GM12878 (cell line): ENCODE measurements around the gene ZDHHC9. TPM values are rescaled to one million over a fixed set of nuclear protein-coding genes. Genes with fewer than 3 reads are reported as not detected.

Source experiments
- ATAC-seq: fragments of 200-7000 bp; cut with Tn5 transposase; 3 replicates; pipeline ENCODE4 v1.9.1; 2020; ENCODE audit warnings: mild to moderate bottlenecking, moderate library complexity
- Bru-seq: library from RNA; stranded (reverse); fragments of 400-500 nt; gene quantifications from one replicate; lab custom pipeline; 2021; lab: Mats Ljungman, UMichigan
- BruChase-seq, 2 experiments: library from RNA; stranded (reverse); fragments of 400-500 nt; gene quantifications; one replicate each; lab custom pipeline; 2021; lab: Mats Ljungman, UMichigan
- BruUV-seq: library from RNA; stranded (reverse); fragments of 400-500 nt; replicated peaks from 2 replicates; lab custom pipeline; 2021; lab: Mats Ljungman, UMichigan
- CTCF ChIA-PET: fragments of 300-600 bp; sonication (Branson Sonifier 250); formaldehyde crosslinking; extraction: SDS; loops from one replicate; lab custom pipeline; 2021; ENCODE audit warnings: inconsistent platforms; lab: Yijun Ruan, JAX
- POLR2A ChIA-PET: fragments of 350-600 bp; formaldehyde crosslinking; extraction: SDS; loops from one replicate; lab custom pipeline; 2021; ENCODE audit warnings: inconsistent platforms; lab: Charles Lee
- RAD21 ChIA-PET: fragments of 300-600 bp; sonication (Branson Sonifier 250); formaldehyde crosslinking; loops from one replicate; lab custom pipeline; 2023; ENCODE audit warnings: antibody characterized with exemption; ENCODE audit not compliant: unreplicated experiment; lab: Charles Lee
- SMC1A ChIA-PET: fragments of 300-600 bp; sonication (Branson Sonifier 250); formaldehyde crosslinking; loops from one replicate; lab custom pipeline; 2023; ENCODE audit not compliant: unreplicated experiment, uncharacterized antibody; lab: Charles Lee
- DNase-seq: peaks from one replicate; pipeline ENCODE4 v3.0.0-alpha.2; 2011; ENCODE audit warnings: low read depth, low spot score
- FAIRE-seq: peaks from 3 replicates; lab custom pipeline; 2011; peaks lifted over from hg19 to GRCh38; lab: Jason Lieb, UNC
- H2AFZ ChIP-seq: 2 replicates; pipeline ENCODE4 v1.6.0; 2011; ENCODE audit warnings: low read depth, low read length, control low read depth; ENCODE audit not compliant: control insufficient read depth
- H3K27ac ChIP-seq: 2 replicates; pipeline ENCODE4 v1.5.1; 2011; ENCODE audit warnings: control low read depth; ENCODE audit not compliant: control insufficient read depth, insufficient read depth
- H3K27me3 ChIP-seq, 2 experiments: replicated peaks in 1 of 2; 2 replicates each; pipeline versions ENCODE4 v1.6.0 to v1.6.1; 2011; ENCODE audit warnings: low read length in 1 of 2; ENCODE audit not compliant: control insufficient read depth in 2 of 2, insufficient read depth in 2 of 2
- H3K36me3 ChIP-seq, 2 experiments: 2 replicates each; pipeline ENCODE4 v1.5.1; 2011; ENCODE audit warnings: low read length in 1 of 2; ENCODE audit not compliant: control insufficient read depth in 2 of 2, insufficient read depth in 2 of 2
- H3K4me1 ChIP-seq: 2 replicates; pipeline ENCODE4 v1.6.1; 2011; ENCODE audit warnings: mild to moderate bottlenecking, low read length, moderate library complexity, mixed read lengths; ENCODE audit not compliant: control insufficient read depth, insufficient read depth
- H3K4me2 ChIP-seq: 2 replicates; pipeline ENCODE4 v1.6.0; 2011; ENCODE audit warnings: control low read depth; ENCODE audit not compliant: control insufficient read depth, insufficient read depth
- H3K4me3 ChIP-seq: fragments of 200-600 bp; sonication (generic); 2 replicates; pipeline ENCODE4 v1.5.1; 2016
- H3K79me2 ChIP-seq: 2 replicates; pipeline ENCODE4 v1.6.0; 2011; ENCODE audit warnings: low read length; ENCODE audit not compliant: control insufficient read depth, insufficient read depth
- H3K9ac ChIP-seq: 2 replicates; pipeline ENCODE4 v1.8.0; 2011; ENCODE audit warnings: low read length, control low read depth, mixed read lengths; ENCODE audit not compliant: control insufficient read depth, insufficient read depth
- H3K9me3 ChIP-seq: replicated peaks from 3 replicates; pipeline ENCODE4 v1.5.1; 2011; ENCODE audit warnings: mild to moderate bottlenecking, low read length; ENCODE audit not compliant: control insufficient read depth, insufficient read depth
- H4K20me1 ChIP-seq: 2 replicates; pipeline ENCODE4 v1.6.0; 2011; ENCODE audit not compliant: control insufficient read depth, insufficient read depth
- BCLAF1 ChIP-seq: fragments of 450-650 bp; IDR thresholded peaks from 2 replicates; pipeline ENCODE4 v1.6.1; 2017; ENCODE audit warnings: antibody characterized with exemption, mild to moderate bottlenecking, moderate library complexity
- CHD2 ChIP-seq: IDR thresholded peaks from 2 replicates; pipeline ENCODE4 v1.6.1; 2011; ENCODE audit warnings: low read depth, low read length, improper control_type of control experiment, borderline replicate concordance
- DPF2 ChIP-seq: fragments of 450-650 bp; IDR thresholded peaks from 2 replicates; pipeline ENCODE4 v1.6.1; 2017; ENCODE audit warnings: mild to moderate bottlenecking
- EGR1 ChIP-seq, 2 experiments: IDR thresholded peaks; 1 replicate in 1 of 2; 2 replicates in 1 of 2; pipeline ENCODE4 v1.6.1; 2011 to 2012; ENCODE audit warnings: low read depth in 2 of 2, low read length in 2 of 2, borderline replicate concordance in 1 of 2, mild to moderate bottlenecking in 1 of 2, moderate library complexity in 1 of 2
- FOS ChIP-seq: IDR thresholded peaks from 3 replicates; pipeline ENCODE4 v1.6.1; 2011; ENCODE audit warnings: borderline replicate concordance; ENCODE audit not compliant: insufficient read length; ENCODE audit errors: extremely low read depth
- IRF3 ChIP-seq: fragments of 450-650 bp; IDR thresholded peaks from 2 replicates; pipeline ENCODE4 v1.6.1; 2014; ENCODE audit warnings: mild to moderate bottlenecking
- NBN ChIP-seq: fragments of 450-650 bp; IDR thresholded peaks from 2 replicates; pipeline ENCODE4 v1.6.1; 2016
- PBX3 ChIP-seq: IDR thresholded peaks from 2 replicates; pipeline ENCODE4 v1.6.1; 2011; ENCODE audit warnings: mild to moderate bottlenecking, low read depth, low read length, moderate library complexity; ENCODE audit not compliant: insufficient replicate concordance
- POLR2A ChIP-seq: IDR thresholded peaks from 2 replicates; pipeline ENCODE4 v1.6.1; 2011; ENCODE audit warnings: low read depth, mild to moderate bottlenecking, low read length
- RFX5 ChIP-seq: IDR thresholded peaks from 2 replicates; pipeline ENCODE4 v1.6.1; 2011; ENCODE audit warnings: low read depth, low read length, improper control_type of control experiment
- SIN3A ChIP-seq: IDR thresholded peaks from 2 replicates; pipeline ENCODE4 v1.6.1; 2012; ENCODE audit warnings: low read depth, low read length, improper control_type of control experiment
- SRF ChIP-seq, 2 experiments: IDR thresholded peaks; 2 replicates each; pipeline ENCODE4 v1.6.1; 2011; ENCODE audit warnings: low read depth in 2 of 2, low read length in 2 of 2, mild to moderate bottlenecking in 1 of 2, moderate library complexity in 1 of 2
- TCF12 ChIP-seq: IDR thresholded peaks from 2 replicates; pipeline ENCODE4 v1.6.1; 2011; ENCODE audit warnings: low read depth, mild to moderate bottlenecking, low read length
- WGBS: methylation state at CpG from one replicate; pipeline ENCODE4 v1.1.6; 2016; ENCODE audit warnings: low lambda C conversion rate; ENCODE audit not compliant: insufficient replicate concordance, insufficient coverage; ENCODE audit errors: missing lambda C conversion rate; 5-methylcytosine and 5-hydroxymethylcytosine counted together
- in situ Hi-C: fragments of 300-500 bp; cut with MboI; formaldehyde crosslinking; loops from 9 replicates; pipeline ENCODE4 v1.14.3; 2018; ENCODE audit warnings: mixed read lengths
- intact Hi-C: fragments of 100-400 bp; cut with micrococcal nuclease; formaldehyde crosslinking; loops from one replicate; pipeline ENCODE4 v1.14.2; 2022; ENCODE audit not compliant: unreplicated experiment
- long read RNA-seq, 2 experiments: library from polyadenylated mRNA; unstranded; transcript quantifications; one replicate each; pipeline ENCODE4 v2.0.0, GENCODE V29; 2019 to 2020
- polyA minus RNA-seq, 3 experiments: library from RNA; depleted of rRNA, polyadenylated mRNA; stranded (reverse); fragments of >200 nt; gene quantifications; 2 replicates each; pipeline ENCODE4 v1.2.3, GENCODE V29; 2011
- polyA plus RNA-seq, 11 experiments: library from polyadenylated mRNA; depleted of rRNA in 4 of 11; unstranded in 6 of 11; stranded (reverse) in 5 of 11; fragments of >200 nt; fragmentation: Nextera tagmentation in 4 of 11; fragmentation: Illumina TruSeq in 1 of 11; extraction: Ambion mirVana in 4 of 11; extraction: Trizol in 1 of 11; gene quantifications; 1 replicate in 1 of 11; 2 replicates in 10 of 11; pipeline versions ENCODE4 v1.2.1 to v1.2.3, GENCODE V29; 2011 to 2016; ENCODE audit warnings: inconsistent platforms in 2 of 11, missing spikeins in 2 of 11, low read depth in 1 of 11
- total RNA-seq, 4 experiments: library from RNA; depleted of rRNA in 3 of 4; stranded (reverse); fragments of >200 nt in 3 of 4; fragmentation: Illumina TruSeq in 1 of 4; extraction: Trizol in 1 of 4; gene quantifications; 2 replicates each; pipeline versions ENCODE4 v1.2.1 to v1.2.3, GENCODE V29; 2013 to 2021

Gene ZDHHC9
- 26.9 and 29.7 TPM in 2 replicates for total RNA-seq (2013; cell fraction: nucleolus; rRNA removed)
- 4.0 and 4.9 TPM in 2 replicates for total RNA-seq (2014; rRNA removed)
- total RNA-seq (2014; rRNA removed; fragmentation: Illumina TruSeq; extraction: Trizol), result 2.4 and 2.8 TPM in 2 replicates
- total RNA-seq (2021), result 6.6 and 6.9 TPM in 2 replicates
- polyA plus RNA-seq (2011; ENCODE audit: low read depth), result 5.6 TPM
- 10.1 and 13.0 TPM in 2 replicates for polyA plus RNA-seq (2011; rRNA removed)
- polyA plus RNA-seq (2011; cell fraction: cytosol; rRNA removed), result 8.7 and 12.4 TPM in 2 replicates
- polyA plus RNA-seq (2011; cell fraction: nucleus; rRNA removed), result 10.8 and 13.0 TPM in 2 replicates
- 7.2 and 7.6 TPM in 2 replicates for polyA plus RNA-seq (2012)
- polyA plus RNA-seq (2014; fragmentation: Illumina TruSeq; extraction: Trizol), result 8.1 and 8.4 TPM in 2 replicates
- polyA plus RNA-seq (2014; fragmentation: Nextera tagmentation; extraction: Ambion mirVana), result 1 to 10 TPM; 1.8 to 2.5 TPM
- polyA plus RNA-seq (2014; rRNA removed), result 3.9 and 4.4 TPM in 2 replicates
- polyA plus RNA-seq (2016; fragmentation: Nextera tagmentation; extraction: Ambion mirVana), result 1 to 10 TPM; 6.5 to 6.7 TPM
- polyA minus RNA-seq (2011; rRNA and poly(A)+ RNA removed), result 18.1 and 19.4 TPM in 2 replicates
- polyA minus RNA-seq (2011; cell fraction: cytosol; rRNA and poly(A)+ RNA removed), result 6.9 and 7.7 TPM in 2 replicates
- polyA minus RNA-seq (2011; cell fraction: nucleus; rRNA and poly(A)+ RNA removed), result 8.7 and 10.5 TPM in 2 replicates
- percentile 59 among the genes with signal in this experiment for Bru-seq, nascent RNA
- percentile 55 among the genes with signal in this experiment for BruChase-seq, experiment 1, labeled RNA remaining after a 6-hour chase
- BruChase-seq, experiment 2, labeled RNA remaining after a 2-hour chase, result percentile 60 among the genes with signal in this experiment
- long read RNA-seq, experiment 1, full-length matches to known transcripts, result 3 of 3 reads
- long read RNA-seq, experiment 1, partial matches to known transcripts, result 0 of 3 reads
- long read RNA-seq, experiment 1, other reads (novel, unspliced or antisense), result 0 of 3 reads
- long read RNA-seq, experiment 2, full-length matches to known transcripts, result 2 of 3 reads
- long read RNA-seq, experiment 2, partial matches to known transcripts, result 0 of 3 reads
- long read RNA-seq, experiment 2, other reads (novel, unspliced or antisense), result 1 of 3 reads

GRCh38 chrX:129843459-129844306, at the start of gene ZDHHC9:
Gene ZDHHC9, minus strand, starts transcription at chrX:129843886. Its CDS starts 1,941 bp downstream, at chrX:129841945.
- DNase-seq, result peak; percentile 63
- Histone ChIP-seq H2AFZ (peak within 1 kb of the TSS; percentile 87), H3K9ac (peak within 1 kb of the TSS; percentile 64), H3K4me2 (peak within 1 kb of the TSS; percentile 36), H3K9me3 (no peaks in the 10 kb centered on the region), H3K4me1 (no peaks in the 10 kb centered on the region), H3K36me3 (no peaks in the 10 kb centered on the region), H3K79me2 (no peaks in the 10 kb centered on the region), H3K27ac (no peak within 1 kb of the TSS; the same call in 1 of the 2 replicates), H3K27me3 (no peaks in the 10 kb centered on the region), H4K20me1 (no peaks in the 10 kb centered on the region), H3K4me3 (peak within 1 kb of the TSS; percentile 66)
- SMC1A ChIA-PET, result interaction anchor here (0.9 to 1.3 kb wide), 2 partner anchors 207 to 242 kb away, joined by 3 read pairs; no protein-coding TSS in a partner anchor
- RAD21 ChIA-PET, result interaction anchor here (1.0 kb wide), 1 partner anchor 62 kb away, joined by 3 read pairs; the partner anchor contains the start of gene UTP14A
- no TSS peak for BruUV-seq
- intact Hi-C loops, result no loop called here
- POLR2A ChIA-PET, result interaction anchor here (0.6 to 1.4 kb wide), 4 partner anchors 13 to 364 kb away, joined by 3 to 7 read pairs (median 4); no protein-coding TSS in a partner anchor
- in situ Hi-C loops, result no loop called here
- ATAC-seq, result peak; percentile 98
- CTCF ChIA-PET, result no interaction called here
- no peak for FAIRE-seq
- WGBS, result 49% methylated on average over 57 of the region's 72 CpGs
- TF ChIP-seq CHD2 (peak; percentile 80), DPF2 (peak; percentile 59), TCF12 (0 out of 2 replicates have a peak, but pooled peaks have one; percentile 11), NBN (0 out of 2 replicates have a peak, but pooled peaks have one; percentile 16), BCLAF1 (no peak), SRF (IDR thresholded peaks at IDR 0.05; ENCODE audit: low read depth in 2 of 2, low read length in 2 of 2) (no peak), FOS (peak; percentile 21), RFX5 (no peak), EGR1 (IDR thresholded peaks at IDR 0.05; ENCODE audit: borderline replicate concordance in 1 of 2, low read depth in 2 of 2, low read length in 2 of 2) (peak in 1 of 2 experiments; percentile 60; a peak in 1 of 3 replicates), POLR2A (peak; percentile 68), PBX3 (peak; percentile 92), SIN3A (peak; percentile 66; the same call in 1 of the 2 replicates), IRF3 (peak; percentile 27; the same call in 1 of the 2 replicates)
